Right atrium auricular region (tissue), 2 donors: Measurements from ENCODE around the gene SLC1A1. TPM values are rescaled to one million over a fixed set of nuclear protein-coding genes. Genes with fewer than 3 reads are reported as not detected.
"Not testable (repeated sequence)": the region's sequence is repeated elsewhere in the genome, so short reads cannot be mapped to it uniquely, and the experiment has no call there.

Experiments used
- DNase-seq: peaks from one replicate; pipeline ENCODE4 v3.0.0-alpha.2; 2019; ENCODE audit warnings: low spot score
- H3K27ac ChIP-seq, 2 donors: fragments of 200-600 bp; sonication (generic); 1 replicate in 1 of 2; 2 replicates in 1 of 2; pipeline ENCODE4 v1.5.1; 2016 to 2019
- H3K27me3 ChIP-seq, 2 donors: fragments of 200-600 bp; sonication (generic); one replicate each; pipeline versions ENCODE4 v1.5.1 to v1.6.0; 2017 to 2019
- H3K36me3 ChIP-seq: fragments of 200-600 bp; sonication (generic); one replicate; pipeline ENCODE4 v1.5.1; 2016
- H3K4me1 ChIP-seq, 2 donors: fragments of 200-600 bp; sonication (generic); one replicate each; pipeline versions ENCODE4 v1.5.1 to v1.6.0; 2017 to 2019
- H3K4me3 ChIP-seq, 2 donors: fragments of 200-600 bp; sonication (generic); 1 replicate in 1 of 2; 2 replicates in 1 of 2; pipeline ENCODE4 v1.5.1; 2017 to 2019; ENCODE audit warnings: mild to moderate bottlenecking in 1 of 2, moderate library complexity in 1 of 2
- H3K9me3 ChIP-seq, 2 donors: fragments of 200-600 bp; sonication (generic); one replicate each; pipeline ENCODE4 v1.5.1; 2019
- total RNA-seq, 2 donors: library from RNA; depleted of rRNA; stranded (reverse); fragments of >200 nt; gene quantifications; one replicate each; pipeline ENCODE4 v1.1.0, GENCODE V29; 2016
- TF ChIP-seq, protein P1 (sequence below), 2 donors: fragments of 200-600 bp; sonication (generic); IDR thresholded peaks; one replicate each; pipeline ENCODE4 v1.5.1; 2019; ENCODE audit warnings: antibody characterized with exemption in 2 of 2

Gene SLC1A1
- total RNA-seq, 2 donors from 2014 or later: 2.6 to 2.9 TPM

DNA sequence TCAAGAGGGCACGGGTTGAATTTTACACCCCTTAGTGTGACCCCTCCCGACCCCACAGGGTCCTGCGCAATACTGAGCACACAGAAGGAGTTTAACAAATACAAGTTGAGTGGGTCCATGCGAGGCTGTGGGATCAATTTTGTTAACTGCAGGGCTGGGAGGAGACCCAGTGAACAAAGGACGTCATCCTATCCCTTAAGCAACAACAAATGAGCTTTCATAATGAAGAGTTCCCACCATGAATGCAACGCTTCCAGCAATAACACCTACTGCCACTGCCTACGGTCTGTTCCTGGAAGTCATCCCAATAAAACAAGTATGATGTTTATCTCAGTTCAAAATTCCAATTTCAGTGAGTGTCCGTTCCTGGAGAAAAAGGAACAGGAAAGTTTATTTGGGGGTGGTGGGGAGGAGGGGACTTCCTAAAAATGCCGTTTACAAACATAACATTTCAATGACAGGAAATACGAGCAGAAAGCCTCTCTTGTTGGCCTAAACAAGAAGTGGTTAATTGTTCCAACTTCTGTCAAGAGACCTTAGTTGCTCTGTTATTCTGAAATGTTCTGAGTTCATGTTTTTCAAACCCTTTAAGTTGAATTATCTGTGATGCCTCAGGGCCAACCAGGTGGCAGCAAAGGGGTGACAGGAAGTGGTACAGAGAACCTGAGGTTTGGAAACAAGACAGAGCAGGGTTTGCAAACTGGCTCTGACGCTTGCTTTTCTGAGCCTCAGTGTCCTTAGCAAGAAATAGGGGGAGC, 106.1 kb downstream of the SLC1A1 start:
- TF ChIP-seq, protein P1, sequence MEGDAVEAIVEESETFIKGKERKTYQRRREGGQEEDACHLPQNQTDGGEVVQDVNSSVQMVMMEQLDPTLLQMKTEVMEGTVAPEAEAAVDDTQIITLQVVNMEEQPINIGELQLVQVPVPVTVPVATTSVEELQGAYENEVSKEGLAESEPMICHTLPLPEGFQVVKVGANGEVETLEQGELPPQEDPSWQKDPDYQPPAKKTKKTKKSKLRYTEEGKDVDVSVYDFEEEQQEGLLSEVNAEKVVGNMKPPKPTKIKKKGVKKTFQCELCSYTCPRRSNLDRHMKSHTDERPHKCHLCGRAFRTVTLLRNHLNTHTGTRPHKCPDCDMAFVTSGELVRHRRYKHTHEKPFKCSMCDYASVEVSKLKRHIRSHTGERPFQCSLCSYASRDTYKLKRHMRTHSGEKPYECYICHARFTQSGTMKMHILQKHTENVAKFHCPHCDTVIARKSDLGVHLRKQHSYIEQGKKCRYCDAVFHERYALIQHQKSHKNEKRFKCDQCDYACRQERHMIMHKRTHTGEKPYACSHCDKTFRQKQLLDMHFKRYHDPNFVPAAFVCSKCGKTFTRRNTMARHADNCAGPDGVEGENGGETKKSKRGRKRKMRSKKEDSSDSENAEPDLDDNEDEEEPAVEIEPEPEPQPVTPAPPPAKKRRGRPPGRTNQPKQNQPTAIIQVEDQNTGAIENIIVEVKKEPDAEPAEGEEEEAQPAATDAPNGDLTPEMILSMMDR (IDR thresholded peaks at IDR 0.05): no peak
- Histone ChIP-seq H3K9me3 (no peaks in the 10 kb centered on the region), H3K27me3 (no peaks in the 10 kb centered on the region), H3K36me3 (no peaks in the 10 kb centered on the region), H3K4me1 (no peaks in the 10 kb centered on the region), H3K27ac (no peak overlapping the region), H3K4me3 (no peak overlapping the region)
- DNase-seq: no peak

DNA sequence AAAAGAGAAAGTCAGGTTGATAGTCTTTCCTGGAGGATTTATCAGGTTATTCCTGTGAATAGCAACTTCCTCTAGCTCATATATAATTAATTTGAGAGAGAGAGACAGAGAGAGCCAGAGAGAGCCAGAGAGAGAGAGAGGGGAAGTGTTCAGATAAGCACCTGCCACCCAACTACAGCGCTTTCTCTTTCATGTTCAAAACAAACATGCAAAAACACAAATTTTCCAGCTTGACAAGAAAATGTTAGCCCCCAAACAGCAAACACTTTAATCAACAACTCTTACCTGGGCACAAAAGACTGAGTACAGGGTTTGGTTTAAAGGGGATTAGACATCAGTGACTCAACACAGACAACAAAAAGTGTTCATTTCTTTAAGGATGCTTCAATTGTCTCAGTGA, 110.1 kb downstream of the SLC1A1 start:
- TF ChIP-seq, protein P1 (IDR thresholded peaks at IDR 0.05): no peak

DNA sequence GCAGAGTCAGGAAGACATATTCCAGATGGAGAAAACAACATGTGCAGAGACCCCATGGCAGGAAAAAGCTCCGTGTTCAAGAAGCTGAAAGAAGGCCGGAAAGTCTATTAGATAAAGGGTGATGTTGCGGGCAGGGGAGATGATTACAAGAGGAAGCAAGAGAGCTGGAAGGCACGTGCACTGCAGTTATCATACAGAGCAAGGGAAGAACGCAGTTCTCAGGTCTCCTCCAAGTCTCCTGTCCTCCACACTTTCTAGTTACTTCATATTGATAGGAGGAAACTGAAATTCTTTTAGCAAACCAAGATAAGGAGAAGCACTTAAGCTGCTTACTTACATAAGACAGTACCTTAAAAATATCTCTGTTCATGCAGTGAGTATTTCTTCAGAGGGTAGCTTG, 113.6 kb downstream of the SLC1A1 start:
- Histone ChIP-seq H3K4me3 (no peak overlapping the region), H3K27me3 (no peaks in the 10 kb centered on the region)
- TF ChIP-seq, protein P1 (IDR thresholded peaks at IDR 0.05): no peak

More for the DNA sequence above, 110.1 kb downstream of the SLC1A1 start:
- Histone ChIP-seq H3K9me3 (no peaks in the 10 kb centered on the region), H3K4me3 (no peak overlapping the region), H3K4me1 (no peaks in the 10 kb centered on the region), H3K27ac (no peak overlapping the region), H3K36me3 (no peaks in the 10 kb centered on the region), H3K27me3 (no peaks in the 10 kb centered on the region)
- no peak for DNase-seq

DNA sequence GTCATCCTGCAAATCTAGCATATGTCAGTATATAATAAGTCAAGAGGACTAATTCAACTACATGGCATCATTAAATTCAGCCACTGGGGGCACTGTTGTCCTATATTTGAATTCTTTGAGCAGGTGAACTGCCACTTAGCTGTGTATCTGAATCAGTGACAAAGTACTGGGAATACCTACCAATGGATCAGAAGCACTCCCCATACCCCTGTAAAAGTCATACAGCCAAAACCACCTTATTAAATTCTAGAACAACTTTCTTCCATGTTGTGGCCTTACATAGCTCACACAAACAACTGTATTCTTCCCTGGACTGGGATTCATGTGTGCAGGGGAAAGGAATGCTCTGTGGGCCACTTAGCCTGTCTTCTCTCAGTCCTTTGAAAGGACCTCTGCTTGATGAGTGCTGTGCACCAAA, 114.4 kb downstream of the SLC1A1 start:
- no peak overlapping the region for H3K4me3 ChIP-seq
- DNase-seq: peak; percentile 74
- no peaks in the 10 kb centered on the region for H3K9me3 ChIP-seq
- no peaks in the 10 kb centered on the region for H3K36me3 ChIP-seq
- no peaks in the 10 kb centered on the region for H3K27me3 ChIP-seq
- TF ChIP-seq, protein P1 (IDR thresholded peaks at IDR 0.05): peak in 1 of 2 donors; percentile 83
- no peak overlapping the region for H3K27ac ChIP-seq
- H3K4me1 ChIP-seq: no peaks in the 10 kb centered on the region

More for the DNA sequence above, 113.6 kb downstream of the SLC1A1 start:
- no peaks in the 10 kb centered on the region for H3K36me3 ChIP-seq
- H3K27ac ChIP-seq: no peak overlapping the region
- no peak for DNase-seq
- no peaks in the 10 kb centered on the region for H3K4me1 ChIP-seq
- no peaks in the 10 kb centered on the region for H3K9me3 ChIP-seq

DNA sequence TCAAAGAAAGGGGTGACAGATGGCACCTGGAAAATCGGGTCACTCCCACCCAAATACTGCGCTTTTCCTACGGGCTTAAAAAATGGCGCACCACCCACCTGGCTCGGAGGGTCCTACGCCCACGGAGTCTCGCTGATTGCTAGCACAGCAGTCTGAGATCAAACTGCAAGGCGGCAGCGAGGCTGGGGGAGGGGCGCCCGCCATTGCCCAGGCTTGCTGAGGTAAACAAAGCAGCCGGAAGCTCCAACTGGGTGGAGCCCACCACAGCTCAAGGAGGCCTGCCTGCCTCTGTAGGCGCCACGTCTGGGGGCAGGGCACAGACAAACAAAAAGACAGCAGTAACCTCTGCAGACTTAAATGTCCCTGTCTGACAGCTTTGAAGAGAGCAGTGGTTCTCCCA, 115.8 kb downstream of the SLC1A1 start:
- H3K9me3 ChIP-seq, H3K27me3 ChIP-seq, H3K27ac ChIP-seq, H3K36me3 ChIP-seq, H3K4me3 ChIP-seq, H3K4me1 ChIP-seq, DNase-seq: not testable (repeated sequence)

DNA sequence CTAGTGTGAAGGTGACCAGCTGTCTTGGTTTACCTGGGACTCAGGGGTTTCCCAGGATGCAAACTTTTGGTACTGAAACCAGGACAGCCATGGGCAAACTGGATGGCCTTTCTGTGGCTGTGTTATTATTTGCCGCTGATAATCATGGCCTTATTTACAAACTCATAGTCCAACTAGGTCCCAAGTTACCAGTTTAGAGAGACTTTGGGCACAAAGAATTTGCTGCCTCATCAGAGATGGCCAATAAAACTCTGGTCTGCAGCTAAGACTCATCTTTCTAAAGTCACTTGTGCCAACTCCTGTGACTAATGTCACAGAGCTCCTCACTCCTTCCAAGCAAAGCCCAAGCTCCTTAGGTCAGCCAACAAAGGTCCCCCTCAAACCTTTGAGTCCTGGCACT, 124.4 kb downstream of the SLC1A1 start:
- no peak for DNase-seq
- Histone ChIP-seq H3K36me3 (no peaks in the 10 kb centered on the region), H3K4me3 (no peak overlapping the region), H3K27ac (no peak overlapping the region), H3K27me3 (no peaks in the 10 kb centered on the region), H3K4me1 (no peaks in the 10 kb centered on the region), H3K9me3 (no peaks in the 10 kb centered on the region)
- TF ChIP-seq, protein P1 (IDR thresholded peaks at IDR 0.05): no peak
